ENCODE results near the gene KAZN. TPM values are rescaled to one million over a fixed set of nuclear protein-coding genes. Genes with fewer than 3 reads are reported as not detected.

Gene KAZN
- total RNA-seq, 1 donor: 3.9 TPM

- no peak overlapping the region for H3K4me3 ChIP-seq (ENCODE audit: low read depth, low read length)
- TF ChIP-seq CTCF (IDR thresholded peaks at IDR 0.05; ENCODE audit: insufficient read depth, low read length): no peak
- DNase-seq (ENCODE audit: low read depth): no peak
These were observed 108.1 kb downstream of the KAZN start for GRCh38 chr1:14706631-14707030.

DNA sequence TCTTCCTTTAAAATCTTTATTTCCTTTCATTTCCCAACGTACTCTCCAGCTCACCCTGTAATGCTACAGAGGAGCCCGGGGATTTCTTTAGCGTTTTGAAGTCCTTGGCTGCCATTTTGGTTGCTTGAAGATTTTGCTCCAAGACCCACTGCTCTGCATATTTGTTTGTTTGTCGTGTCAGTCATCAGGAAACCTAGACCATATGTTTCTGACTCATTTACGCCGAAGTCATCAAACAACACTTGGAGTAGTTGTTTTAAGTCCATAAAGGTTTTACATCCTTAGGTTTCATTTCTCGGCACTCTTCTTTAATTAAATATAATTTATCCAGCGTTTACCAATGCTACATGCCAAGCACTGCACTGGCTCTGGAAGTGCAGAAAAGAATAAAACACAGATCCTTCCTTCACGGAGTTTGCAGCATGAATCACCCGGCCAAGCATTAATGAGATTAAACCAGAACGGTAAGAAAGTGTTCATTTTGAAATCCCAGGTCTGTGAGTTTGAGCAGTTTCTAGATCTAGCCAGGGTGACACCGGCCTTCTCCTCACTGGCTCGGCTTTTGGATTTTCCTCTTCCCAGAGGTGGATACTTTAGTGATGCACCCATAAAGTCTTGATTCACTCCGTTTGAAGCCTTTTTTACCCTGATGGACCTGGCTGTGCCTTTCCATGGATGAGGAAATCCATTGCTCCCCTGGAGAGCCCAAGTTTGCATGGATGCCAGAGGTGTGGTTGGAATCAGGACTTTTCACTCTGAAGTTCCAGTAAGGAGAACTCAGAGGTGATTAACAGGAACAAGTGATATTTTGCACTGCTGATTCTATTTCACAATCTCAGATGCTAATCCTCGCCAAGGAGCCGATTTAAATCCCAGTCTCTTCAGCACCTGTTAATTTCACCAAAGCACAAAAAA, 109.3 kb downstream of the KAZN start:
- H3K4me3 ChIP-seq (ENCODE audit: low read depth, low read length): no peak overlapping the region
- no peak for TF ChIP-seq CTCF (IDR thresholded peaks at IDR 0.05; ENCODE audit: insufficient read depth, low read length)
- no peak for DNase-seq (ENCODE audit: low read depth)

- H3K4me3 ChIP-seq (ENCODE audit: low read depth, low read length): no peak overlapping the region
- TF ChIP-seq CTCF (IDR thresholded peaks at IDR 0.05; ENCODE audit: insufficient read depth, low read length): no peak
- no peak for DNase-seq (ENCODE audit: low read depth)
These were observed 111.8 kb downstream of the KAZN start for GRCh38 chr1:14710331-14710730.

DNA sequence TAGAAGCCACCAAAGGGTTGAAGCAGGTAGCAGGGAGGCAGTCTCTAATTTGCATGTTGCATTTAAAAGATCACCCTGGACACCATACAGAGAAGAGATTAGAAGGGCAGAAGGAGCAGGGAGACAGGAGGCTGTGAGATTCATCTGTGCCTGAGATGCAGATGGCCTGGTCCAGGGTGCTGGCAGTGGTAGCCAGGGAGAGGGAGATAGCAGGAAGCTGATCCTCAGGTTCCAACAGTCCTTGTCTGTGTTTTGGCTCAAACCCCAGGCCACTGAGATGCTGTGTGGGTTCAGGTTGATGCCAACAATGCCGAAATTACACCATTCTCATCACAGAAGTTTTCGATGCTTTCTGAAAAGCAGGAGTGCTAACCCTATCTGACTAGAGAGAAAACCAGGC, 113.7 kb downstream of the KAZN start:
- no peak for DNase-seq (ENCODE audit: low read depth)
- TF ChIP-seq CTCF (IDR thresholded peaks at IDR 0.05; ENCODE audit: insufficient read depth, low read length): no peak
- no peak overlapping the region for H3K4me3 ChIP-seq (ENCODE audit: low read depth, low read length)

GRCh38 chr1:14713077-14713476, 114.6 kb downstream of the KAZN start:
- TF ChIP-seq CTCF (IDR thresholded peaks at IDR 0.05; ENCODE audit: insufficient read depth, low read length): no peak
- DNase-seq (ENCODE audit: low read depth): no peak
- H3K4me3 ChIP-seq (ENCODE audit: low read depth, low read length): no peak overlapping the region

DNA sequence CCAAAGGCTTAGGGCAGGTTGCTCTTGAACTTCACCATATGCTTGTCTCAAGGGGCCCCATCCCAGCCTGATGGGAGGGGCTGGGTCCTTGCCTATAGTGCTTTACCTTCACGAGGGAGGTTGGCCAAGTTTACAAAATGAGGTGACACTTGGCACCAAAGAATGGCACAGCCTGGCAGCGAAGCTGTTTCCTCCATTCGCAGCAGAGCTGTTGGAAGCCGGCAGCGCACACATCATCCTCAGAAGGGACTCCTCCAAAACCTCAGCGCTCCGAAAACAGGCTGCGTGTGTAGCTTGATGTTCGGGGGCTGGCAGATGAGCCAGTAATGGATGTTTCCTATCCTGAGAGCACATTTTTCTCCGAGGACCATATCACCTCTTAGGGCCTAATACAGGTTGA, 116.8 kb downstream of the KAZN start:
- H3K4me3 ChIP-seq (ENCODE audit: low read depth, low read length): no peak overlapping the region
- DNase-seq (ENCODE audit: low read depth): no peak
- TF ChIP-seq CTCF (IDR thresholded peaks at IDR 0.05; ENCODE audit: insufficient read depth, low read length): no peak

Data from fibroblast of the aortic adventitia (primary cell).